NCI-H82 treated with DMSO at 0.1 percent for 48 hours (cell line): Measurements from ENCODE around the gene MEF2D.
A peak's percentile ranks its signal among the peaks of the same experiment; 100 is the strongest.

Experiments
- DNase-seq: peaks from one replicate; lab custom pipeline; 2025; ENCODE audit not compliant: unreplicated experiment; lab: John Stamatoyannopoulos, UW

MEF2D gene

DNA sequence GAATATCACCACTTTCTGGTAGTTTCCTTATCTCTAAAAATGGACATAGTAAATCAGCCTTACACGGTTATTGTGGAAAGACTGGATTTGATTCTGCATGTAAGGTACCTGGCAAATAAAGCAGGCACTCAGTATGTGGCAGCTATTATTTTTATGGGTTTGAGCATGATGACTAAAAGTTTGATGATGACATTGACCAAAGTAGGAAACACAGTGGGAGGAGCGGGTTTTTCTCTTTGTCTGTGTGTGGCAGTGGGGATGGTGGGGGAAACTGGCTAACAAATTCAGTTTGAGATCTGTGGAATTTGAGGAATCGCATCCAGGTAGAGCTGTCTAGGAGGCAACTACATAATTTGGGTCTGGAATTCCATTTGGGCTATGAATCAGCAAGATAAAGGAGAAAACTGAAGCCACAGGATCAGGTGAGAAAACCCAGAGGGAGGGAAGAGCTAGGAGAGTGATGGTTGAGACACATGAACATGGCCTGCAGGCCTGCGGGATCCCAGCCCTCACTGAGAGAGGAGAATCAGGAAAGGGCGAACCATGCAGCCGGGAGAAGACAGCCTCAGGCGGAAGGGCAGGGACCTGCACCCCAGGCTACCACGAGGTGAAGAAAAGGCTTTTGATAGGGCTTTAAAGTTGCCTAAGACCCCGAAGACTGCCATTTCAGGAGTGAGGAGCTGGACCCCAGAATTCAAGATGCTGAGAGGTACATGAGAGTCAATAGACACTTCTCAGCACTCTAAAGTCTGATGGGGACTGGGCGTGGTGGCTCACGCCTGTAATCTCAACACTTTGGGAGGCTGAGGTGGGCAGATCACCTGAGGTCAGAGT, 52.2 kb downstream of the MEF2D start:
- no peak for DNase-seq

DNA sequence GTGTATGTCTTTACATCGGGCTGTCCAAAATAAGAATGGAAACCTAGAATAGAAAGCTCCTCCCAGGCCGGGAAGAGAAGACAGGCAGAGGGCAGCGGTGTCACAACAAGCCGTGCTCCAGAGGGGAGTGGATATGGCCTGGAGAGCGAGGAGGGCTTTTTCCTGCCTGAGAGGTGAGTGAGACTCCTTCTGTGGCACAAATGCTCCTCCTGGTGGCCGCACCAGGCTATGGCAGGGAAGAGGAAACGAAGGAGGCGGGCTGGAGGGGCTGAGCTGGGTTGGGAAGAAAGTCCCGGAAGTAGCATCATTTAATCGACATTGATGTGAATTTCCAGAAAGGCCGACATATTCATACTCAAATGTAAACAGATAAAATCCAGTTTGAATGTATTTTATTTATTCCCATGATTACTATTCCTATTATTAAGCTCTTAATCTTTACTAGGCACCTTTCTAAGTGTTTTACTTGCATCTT, 54.7 kb downstream of the MEF2D start:
- peak; percentile 85 for DNase-seq

DNA sequence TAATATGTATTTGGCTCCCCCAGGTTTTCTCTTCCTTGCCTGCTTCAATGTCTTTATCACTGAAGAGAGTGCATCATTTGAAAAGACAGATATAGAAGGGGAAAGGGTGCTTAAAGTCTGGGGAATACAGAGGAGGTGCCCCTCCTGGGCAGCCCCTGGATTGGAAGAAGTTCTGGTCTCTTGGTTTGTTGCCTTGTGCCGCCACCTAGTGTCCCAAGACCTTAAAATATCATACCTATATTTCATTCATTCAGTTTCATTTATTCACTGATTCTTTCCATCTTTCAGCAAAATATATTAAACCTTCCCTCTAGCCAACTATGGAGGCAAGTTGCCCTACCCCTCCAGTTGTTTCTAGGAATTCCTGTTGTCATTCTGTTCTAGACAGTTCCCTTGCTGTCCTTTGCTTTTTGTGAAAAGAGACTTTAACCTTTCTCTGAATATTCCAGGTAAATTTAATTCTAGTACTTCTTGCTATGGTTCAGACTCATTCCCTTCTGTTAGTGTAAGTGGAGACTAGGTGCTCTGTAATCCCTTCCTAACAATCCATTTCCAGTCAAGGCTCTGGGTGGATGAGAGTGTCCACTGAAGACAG, 56.1 kb downstream of the MEF2D start:
- peak; percentile 77 for DNase-seq

DNA sequence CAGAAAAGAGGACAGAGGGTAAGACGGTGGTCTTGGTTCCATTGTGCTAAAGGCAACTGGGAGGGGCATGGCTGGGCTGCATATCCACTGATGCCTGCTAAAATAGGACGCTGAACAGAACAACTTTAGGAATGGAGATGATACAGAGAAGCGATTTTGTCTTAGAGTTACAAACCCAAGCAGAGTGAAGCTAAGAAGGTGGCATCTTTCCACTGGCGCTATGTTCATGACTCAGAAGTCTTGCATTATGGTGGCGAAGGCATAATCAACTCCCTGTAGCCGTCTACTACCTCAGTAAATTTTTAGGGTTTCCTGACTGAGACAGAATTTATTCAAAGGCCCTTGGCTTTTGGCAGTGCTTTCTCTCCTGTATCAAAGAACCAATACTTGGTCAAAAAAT, 57.3 kb downstream of the MEF2D start:
- DNase-seq, result no peak

DNA sequence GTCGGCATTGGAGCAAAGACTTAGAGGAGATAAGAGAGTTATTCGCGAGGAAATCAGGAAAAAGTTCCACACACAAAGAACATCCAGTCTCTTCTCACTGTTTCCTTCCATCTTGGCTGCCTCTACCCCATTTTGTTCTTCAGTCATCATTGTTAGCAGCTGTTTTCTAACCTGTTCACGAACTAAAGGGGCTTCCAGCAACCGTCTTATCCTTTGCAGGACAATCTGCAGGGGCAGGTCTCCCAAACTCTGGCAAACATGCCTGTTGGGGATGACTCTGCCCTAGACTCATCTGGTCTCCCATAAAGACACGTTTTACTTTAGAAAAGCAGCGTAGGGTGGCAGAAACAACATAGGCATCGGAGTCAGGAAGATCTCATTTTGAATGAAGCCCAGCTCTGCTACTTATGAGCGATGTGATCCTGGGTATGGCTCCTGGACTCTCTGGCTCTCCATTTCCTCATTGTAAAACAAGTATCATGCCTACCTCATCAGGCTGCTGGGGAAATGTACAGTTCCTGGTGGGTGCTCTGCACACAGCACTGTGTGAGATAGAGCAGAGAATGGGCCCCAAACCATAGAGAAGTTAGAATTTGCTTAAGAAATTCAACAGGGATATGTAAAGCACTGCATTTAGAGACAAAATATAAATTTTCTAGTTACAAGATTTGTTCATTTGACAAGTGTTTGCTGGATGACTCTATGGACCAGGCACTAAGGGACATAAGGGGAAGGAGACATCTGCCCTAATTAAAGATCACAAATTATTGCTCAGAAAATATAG, 59.7 kb downstream of the MEF2D start:
- DNase-seq, result no peak

DNA sequence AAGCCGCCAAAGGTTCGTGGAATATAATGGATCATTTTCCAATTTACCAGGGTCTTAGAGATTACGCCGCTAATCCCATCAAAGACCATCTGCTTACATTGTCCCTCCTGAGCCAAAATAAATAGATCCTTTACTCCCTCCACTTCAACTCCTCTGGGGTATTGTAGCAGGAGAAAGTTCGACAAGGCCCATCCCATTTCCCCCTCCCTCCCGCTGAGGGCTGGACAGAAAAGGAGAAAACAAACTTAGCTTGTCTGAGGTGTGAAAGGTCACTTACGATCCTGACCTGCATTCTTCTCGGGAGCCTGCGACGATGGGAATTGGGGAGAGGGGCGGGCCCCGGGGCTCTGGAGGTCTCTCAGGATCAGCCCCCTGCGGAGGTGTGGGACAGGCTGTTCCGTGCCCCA, 60.8 kb downstream of the MEF2D start:
- DNase-seq, result peak; percentile 93

DNA sequence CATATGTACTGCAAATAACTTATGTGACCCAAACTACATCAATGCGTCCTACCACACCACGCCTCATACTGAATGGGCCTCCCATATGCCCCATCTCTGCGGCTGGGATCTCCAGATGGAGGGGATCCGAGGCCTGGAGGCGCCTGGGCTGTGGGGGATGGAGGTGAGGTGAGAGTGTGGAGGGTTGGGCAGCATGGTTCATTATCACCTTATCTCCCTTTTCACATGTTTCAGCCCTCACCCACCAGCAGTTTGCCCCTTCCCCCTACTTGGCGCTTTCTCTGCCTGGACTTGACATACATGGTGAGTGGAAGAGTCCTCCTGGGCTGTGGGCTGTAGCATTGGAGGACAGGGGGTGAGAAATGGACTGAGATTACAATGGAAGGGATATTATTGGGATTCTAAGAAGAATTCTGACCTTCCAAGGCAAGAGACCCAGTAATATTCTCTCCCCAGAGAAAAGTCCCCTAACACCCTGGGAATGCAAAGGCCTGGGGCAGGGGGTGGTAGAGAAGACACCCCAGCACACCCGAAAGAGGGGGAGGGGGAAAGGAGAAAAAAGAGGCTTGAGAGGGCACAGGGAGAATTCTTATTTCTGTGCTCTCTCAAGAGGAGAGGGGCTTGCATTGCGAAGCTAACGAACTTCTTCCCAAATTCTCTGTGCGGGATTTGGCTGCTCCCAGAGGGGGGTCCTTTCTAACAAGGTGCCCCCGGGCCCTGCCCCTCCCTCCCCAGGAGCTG, 61.4 kb downstream of the MEF2D start:
- DNase-seq, result peak; percentile 52

DNA sequence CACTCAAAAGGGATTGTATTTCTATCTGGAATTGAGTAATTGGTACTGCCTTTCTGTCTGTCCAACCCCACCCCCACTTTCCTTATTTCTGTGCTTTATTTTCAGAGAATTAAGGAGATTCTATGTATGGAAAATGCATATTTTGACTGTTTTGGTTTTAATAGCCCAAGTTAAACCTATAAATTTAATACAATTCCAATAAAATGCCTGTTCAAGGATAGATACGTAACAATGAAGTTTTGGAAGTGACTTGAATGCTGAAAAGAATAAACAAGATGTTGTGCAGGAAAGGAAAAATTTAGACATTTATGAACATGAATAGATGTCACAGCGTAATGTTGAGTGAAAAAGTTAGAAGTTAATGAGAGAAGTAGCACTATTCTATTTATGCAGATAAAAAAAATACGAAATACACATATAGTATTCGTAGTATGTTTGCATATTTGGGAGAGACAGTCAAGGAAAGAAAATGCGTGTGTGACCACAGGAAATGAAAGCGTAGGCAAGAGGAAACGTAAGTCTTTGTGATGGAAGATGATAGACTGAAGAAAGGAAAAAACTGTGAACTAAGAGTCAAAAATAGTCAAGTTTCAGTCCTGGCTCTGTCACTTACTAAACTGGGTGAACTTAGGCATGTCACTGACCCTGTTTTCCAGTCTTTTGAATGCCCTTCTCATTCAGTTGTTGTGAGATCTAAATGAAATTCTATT, 62.1 kb downstream of the MEF2D start:
- DNase-seq, result no peak

DNA sequence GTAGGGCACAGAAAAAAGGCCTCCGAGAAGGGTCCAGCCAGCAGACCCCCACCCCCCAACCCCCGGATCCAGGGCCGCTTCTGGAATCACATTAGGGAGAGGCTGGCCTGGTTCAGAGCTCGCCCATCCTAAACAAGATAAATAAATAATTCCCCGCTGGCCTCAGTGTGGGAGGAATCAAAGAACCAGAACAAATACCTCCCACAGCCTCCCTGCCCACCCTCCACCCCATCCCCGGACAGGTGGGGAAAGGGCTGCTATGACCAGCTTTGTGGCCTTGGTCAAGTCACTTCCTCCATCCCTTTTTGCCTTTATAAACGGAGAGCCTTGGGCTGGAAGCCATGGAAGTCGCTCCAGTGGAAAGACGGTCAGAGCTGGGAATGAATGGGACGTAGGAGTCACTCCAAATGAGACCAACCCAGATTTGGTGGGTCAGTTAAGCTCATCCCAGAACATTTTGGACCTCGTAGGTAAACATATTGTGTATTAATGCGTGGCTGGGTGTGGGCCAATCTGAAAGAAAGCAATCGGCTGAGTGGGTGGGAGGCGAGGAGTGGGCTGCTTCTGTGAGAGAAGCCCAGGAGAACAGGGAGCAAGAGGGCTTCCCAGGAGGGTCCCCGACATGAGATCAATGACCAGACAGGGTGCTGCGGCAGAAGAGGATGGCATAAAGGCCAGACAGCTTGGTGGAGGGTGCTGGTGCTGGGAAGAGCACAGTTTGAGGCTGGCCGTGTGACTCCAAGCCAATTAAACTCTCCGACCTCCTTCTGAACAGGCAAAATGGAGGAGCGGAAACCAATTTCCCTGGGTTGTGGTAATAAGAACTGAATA, 63.3 kb downstream of the MEF2D start:
- DNase-seq, result no peak

DNA sequence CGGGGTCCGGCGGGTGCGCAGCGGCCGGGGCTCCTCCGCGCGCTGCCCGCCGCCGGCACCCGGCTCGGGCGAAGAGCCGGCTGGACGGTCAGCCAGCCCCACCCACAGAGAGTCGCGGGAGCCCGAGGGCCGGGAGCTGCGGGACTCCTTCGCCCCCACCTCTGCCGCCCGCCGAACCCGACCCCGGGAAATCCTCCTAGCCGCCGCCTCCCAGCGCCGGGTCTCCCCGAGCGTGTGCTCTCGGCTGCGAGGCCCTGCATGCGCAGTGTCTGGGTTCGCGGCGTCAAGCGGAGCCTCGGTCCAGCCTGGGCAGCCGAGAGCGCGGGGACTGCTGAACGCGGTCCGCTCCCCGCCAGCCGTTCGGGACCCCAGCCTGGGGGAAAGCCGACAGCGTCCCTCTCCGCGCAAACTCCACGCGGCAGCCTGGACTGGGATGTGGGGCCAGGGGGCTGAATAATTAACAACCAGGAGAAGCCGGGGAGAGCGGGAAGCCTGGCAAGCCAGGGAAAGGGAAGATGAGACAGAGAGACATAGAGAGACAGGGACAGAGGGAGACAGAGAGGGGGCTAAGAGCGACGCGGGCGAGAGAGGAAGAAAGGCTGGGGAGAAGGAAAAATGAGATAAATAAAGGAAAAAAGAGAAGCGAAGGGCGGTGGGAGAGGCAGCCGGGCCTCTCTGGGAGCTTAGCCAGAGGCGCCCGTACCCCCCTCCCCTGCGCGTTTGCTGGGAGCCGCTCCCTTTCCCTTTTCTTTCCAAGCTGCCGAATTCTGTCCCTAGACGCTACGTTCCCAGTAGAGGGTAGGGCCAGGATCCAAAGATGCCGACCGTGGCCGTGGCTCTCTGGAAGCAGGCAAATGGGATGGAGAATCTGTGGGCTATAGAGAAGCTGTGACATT, 64.2 kb downstream of the MEF2D start:
- DNase-seq, result no peak

DNA sequence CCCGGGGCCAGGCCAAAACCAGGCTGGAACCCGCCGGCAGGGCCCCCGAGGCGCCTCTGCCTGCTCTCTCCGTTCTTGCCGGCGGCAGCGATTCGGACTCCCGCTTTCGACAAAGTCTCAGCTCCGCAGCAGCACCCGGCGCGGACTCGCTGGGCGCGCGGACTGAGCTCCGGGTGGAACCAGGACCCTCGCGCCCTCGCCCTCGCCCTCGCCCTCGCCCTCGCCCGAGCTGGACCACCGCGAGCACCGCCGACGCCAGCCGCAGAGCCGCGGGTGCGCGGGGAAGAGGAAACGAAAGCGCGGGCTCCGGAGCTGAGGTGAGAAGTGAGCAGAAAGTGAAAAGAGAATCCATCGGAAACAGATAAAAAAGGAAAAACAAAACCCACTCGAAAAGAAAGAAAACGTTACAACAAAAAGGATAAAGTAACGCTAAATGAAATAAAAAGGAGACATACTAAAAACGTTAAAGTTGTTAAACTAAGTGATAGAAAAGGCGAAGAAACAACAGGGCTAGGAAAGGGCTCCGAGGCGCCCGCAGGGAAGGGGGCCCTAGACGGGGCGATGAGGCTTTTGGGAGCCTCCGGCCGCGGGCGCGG, 64.9 kb downstream of the MEF2D start:
- no peak for DNase-seq

DNA sequence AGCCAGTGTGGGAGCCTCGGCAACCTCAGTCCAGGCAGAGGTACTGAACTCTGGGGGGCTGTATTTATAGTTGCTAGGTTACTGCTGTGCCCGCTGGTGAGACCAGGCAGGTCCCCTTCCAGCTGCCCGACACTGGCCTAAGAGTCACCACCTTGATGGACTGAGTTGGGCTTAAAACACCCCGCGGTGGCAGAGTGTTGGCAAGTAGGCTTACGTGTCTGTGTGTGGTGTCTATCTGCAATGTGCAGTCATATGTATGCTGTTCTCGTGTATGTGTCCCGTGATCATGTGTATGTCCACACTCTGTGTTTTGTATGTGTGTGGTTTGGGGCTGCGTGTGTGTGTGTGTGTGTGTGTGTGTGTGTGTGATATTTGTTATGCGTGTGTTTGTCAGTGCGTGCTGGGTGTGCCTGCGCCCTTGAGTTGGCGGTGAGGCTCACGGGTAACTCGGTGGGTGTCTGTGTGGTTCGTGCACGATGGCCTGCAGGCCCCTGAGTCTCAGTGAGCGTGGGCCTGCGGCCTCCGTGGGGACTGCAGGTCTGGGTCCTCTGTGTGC, 65.5 kb downstream of the MEF2D start:
- no peak for DNase-seq

DNA sequence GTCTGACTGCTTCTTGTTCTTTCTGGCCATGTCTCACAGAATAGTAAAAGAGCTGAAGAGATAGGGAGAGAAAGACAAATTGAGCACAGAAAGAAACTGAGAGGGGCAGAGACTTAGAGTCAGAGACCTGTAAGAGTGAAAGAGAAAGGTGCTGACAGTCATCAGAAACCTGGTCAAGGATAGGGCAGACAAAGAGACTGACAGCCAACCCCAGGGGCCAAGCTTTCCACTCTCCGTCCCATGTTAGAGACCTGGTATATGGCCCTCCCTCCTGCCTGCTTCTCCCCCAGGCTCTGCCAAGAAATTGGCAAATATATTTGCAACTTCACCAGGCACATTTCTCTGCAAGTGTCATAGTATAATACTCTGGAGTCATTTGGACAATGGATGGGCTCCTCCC, 67.0 kb downstream of the MEF2D start:
- no peak for DNase-seq

DNA sequence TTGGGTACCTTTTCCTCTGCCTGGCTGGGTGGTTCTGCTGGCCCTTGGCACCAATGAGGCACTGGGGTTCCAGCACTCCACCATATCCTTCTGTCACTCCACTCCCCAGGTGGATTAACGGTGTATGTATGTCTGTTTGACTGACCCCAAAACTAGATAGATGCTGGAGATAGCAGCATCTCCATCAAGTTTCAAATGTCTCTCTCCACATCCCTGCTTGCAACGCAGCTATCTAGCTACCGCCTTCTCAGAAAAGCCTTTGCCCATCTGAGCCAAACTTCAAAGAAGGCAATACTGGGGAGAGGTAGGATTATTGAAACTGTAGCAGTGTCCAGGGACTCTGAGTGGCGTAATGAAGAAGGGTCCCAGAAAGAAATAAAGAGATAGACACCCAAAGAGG, 67.5 kb downstream of the MEF2D start:
- DNase-seq, result no peak

DNA sequence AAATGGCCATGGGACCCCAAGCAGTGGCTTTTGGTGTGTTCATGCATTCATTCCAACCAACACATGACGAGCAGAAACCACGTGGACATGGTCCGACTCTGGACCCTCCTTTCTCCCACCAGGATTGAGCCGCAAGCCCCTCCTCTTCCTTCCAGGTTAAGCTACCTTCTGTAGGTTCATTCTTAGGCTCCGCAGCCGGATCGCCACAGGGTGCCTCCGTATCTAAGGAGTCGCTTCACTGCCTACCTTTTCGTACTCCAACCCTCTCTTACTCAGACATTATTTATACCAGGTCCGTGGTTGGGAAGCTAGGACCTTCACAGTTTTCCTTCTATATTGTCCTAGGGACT, 67.9 kb downstream of the MEF2D start:
- no peak for DNase-seq

DNA sequence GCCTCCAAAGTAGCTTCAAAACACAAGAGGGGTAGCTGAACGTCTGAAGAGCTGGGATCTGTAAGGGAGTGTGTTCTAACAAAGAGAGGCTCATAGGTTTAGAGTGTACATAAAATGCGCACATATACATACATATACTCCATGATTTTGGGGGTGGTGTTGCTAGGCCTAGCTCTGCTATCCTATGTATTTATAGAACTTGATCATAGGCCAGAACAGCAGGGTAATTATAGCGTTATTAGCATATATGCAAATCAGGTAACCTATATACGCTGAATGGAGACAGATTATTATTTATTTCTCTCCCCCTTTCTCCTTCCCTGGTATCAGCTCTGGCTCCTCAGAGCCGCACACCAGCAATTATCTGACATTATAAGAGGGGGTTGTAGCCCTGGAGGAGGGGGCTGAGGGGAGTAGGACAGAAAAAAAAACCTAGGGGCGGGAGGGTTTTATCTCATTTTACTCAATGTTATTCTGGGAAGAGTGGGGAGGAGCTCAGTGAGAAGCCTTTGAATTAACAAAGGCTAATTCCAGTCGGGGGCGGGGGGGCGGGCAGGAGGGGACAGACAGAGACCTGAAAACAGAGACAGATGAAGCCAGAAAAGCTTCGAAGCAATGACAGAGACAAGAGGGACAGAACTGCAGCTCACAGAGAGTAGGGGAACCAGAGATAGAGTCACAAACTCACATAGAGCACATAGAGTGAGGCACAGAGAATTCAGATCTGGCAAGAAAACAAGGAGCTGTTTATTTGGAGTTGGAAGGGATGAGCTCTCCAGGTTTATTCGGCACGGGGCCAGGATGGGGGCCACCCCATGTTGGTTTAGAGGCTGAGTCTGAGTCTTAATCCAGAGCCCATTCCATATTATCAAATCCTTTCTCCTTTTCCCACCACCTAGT, 68.6 kb downstream of the MEF2D start:
- peak; percentile 57 for DNase-seq

DNA sequence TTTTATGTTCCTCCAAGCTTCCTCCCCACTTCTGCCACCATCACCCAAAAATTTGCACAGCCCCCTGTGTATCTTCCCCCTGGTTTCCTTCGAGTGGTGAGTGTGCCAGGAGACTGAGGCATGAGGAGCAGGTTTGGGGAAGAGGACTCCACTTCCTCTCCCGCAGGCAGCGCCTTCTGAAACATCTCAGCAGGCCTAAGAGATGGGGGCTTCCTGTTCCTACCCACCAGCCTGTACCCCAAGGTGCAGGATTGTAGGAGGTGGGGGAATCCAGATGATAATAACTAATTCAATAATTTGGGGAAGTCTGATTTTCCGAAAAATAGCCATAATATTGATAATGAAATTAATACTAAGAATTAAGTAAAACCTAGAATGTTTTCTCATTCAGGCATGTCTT, 69.2 kb downstream of the MEF2D start:
- DNase-seq, result no peak
